ENCODE results near the gene SPINT1. TPM values are rescaled to one million over a fixed set of nuclear protein-coding genes. Genes with fewer than 3 reads are reported as not detected.

The SPINT1 gene
- total and polyA plus RNA-seq, 2 of the 13 experiments (the other 11 are each of a cell fraction or from before 2014, with no cell fraction given), result 0.49 to 2.5 TPM

GRCh38 chr15:40893733-40894680 lies 50.2 kb downstream of the SPINT1 start, which contains the start of gene VPS18 (continued):
- no peak for TF ChIP-seq TBX3 (IDR thresholded peaks at IDR 0.05; ENCODE audit: borderline replicate concordance)
- TF ChIP-seq NPAS2 (CRISPR knock-in tag; IDR thresholded peaks at IDR 0.05; ENCODE audit: borderline replicate concordance), result no peak
- no peak for TF ChIP-seq SMAD9 (CRISPR knock-in tag; IDR thresholded peaks at IDR 0.05)
- no peak for TF ChIP-seq CREB3 (CRISPR knock-in tag; IDR thresholded peaks at IDR 0.05)
- TF ChIP-seq ATF7 (IDR thresholded peaks at IDR 0.05), result no peak
- TF ChIP-seq ATF7 (CRISPR knock-in tag; IDR thresholded peaks at IDR 0.05), result peak; percentile 58; the same call in 1 of the 2 replicates
- no peak for TF ChIP-seq ZSCAN20 (CRISPR knock-in tag; IDR thresholded peaks at IDR 0.05; ENCODE audit: borderline replicate concordance)
- TF ChIP-seq JDP2 (CRISPR knock-in tag; IDR thresholded peaks at IDR 0.05; ENCODE audit: borderline replicate concordance), result no peak
- no peak for TF ChIP-seq CBX5 (CRISPR knock-in tag; IDR thresholded peaks at IDR 0.05; ENCODE audit: borderline replicate concordance)
- TF ChIP-seq ZFP36 (IDR thresholded peaks at IDR 0.05; ENCODE audit: borderline replicate concordance, low read depth, low read length, partially characterized antibody), result no peak
- no peak for TF ChIP-seq PPARG (CRISPR knock-in tag; conservative IDR thresholded peaks at IDR 0.05)
- TF ChIP-seq SMYD3 (CRISPR knock-in tag; IDR thresholded peaks at IDR 0.05), result no peak
- TF ChIP-seq ZBTB21 (CRISPR knock-in tag; IDR thresholded peaks at IDR 0.05), result peak; percentile 55; the same call in 1 of the 2 replicates
- peak; percentile 89 for TF ChIP-seq THAP11 (CRISPR knock-in tag; IDR thresholded peaks at IDR 0.05)
- TF ChIP-seq ZNF34 (CRISPR knock-in tag; IDR thresholded peaks at IDR 0.05; ENCODE audit: borderline replicate concordance), result no peak
- TF ChIP-seq ZFP1 (CRISPR knock-in tag; IDR thresholded peaks at IDR 0.05), result no peak
- TF ChIP-seq ERF (CRISPR knock-in tag; IDR thresholded peaks at IDR 0.05), result peak; percentile 59; the same call in 1 of the 2 replicates
- no peak for TF ChIP-seq NBN (conservative IDR thresholded peaks at IDR 0.05)
- no peak for TF ChIP-seq HOXA7 (CRISPR knock-in tag; IDR thresholded peaks at IDR 0.05)
- no peak for TF ChIP-seq XRCC5 (optimal IDR thresholded peaks at IDR 0.05; ENCODE audit: low read length)
- no peak for TF ChIP-seq GPN1 (CRISPR knock-in tag; IDR thresholded peaks at IDR 0.05; ENCODE audit: borderline replicate concordance)
- peak; percentile 17; the same call in 1 of the 2 replicates for TF ChIP-seq ISL2 (CRISPR knock-in tag; IDR thresholded peaks at IDR 0.05)
- no peak for TF ChIP-seq ZNF318 (CRISPR knock-in tag; IDR thresholded peaks at IDR 0.05)
